ENCODE results near the gene MYLK.

The MYLK gene

GRCh38 chr3:123737168-123737567 is 147.0 kb downstream of the MYLK start:
- Histone ChIP-seq H3K9me3 (ENCODE audit: insufficient read depth, low read depth, low read length) (no peaks in the 10 kb centered on the region), H3K36me3 (ENCODE audit: insufficient read depth, low read length) (no peaks in the 10 kb centered on the region), H3F3A (ENCODE audit: low read depth) (no peaks in the 10 kb centered on the region), H3K4me3 (ENCODE audit: low read length, poor library complexity, severe bottlenecking) (no peak overlapping the region), H3K9me2 (replicated peaks; ENCODE audit: low read depth, low read length) (no peaks in the 10 kb centered on the region), H2AFZ (ENCODE audit: low read length) (no peak overlapping the region), H3K4me2 (ENCODE audit: low read depth, low read length, poor library complexity, severe bottlenecking) (no peak overlapping the region), H4K20me1 (ENCODE audit: insufficient read depth, low read length, poor library complexity, severe bottlenecking) (no peaks in the 10 kb centered on the region), H3K27me3 (ENCODE audit: insufficient read depth, low read length, poor library complexity, severe bottlenecking) (no peaks in the 10 kb centered on the region), H3K4me1 (ENCODE audit: insufficient read depth, low read length, poor library complexity, severe bottlenecking) (peaks cover 5% of the 10 kb centered on the region), H3K9ac (ENCODE audit: low read depth, low read length, poor library complexity, severe bottlenecking) (no peak overlapping the region), H3K79me2 (ENCODE audit: insufficient read depth, low read length) (no peaks in the 10 kb centered on the region)
- TF ChIP-seq EZH2phosphoT487 (IDR thresholded peaks at IDR 0.05; ENCODE audit: borderline replicate concordance), result no peak
- TF ChIP-seq, protein P1, sequence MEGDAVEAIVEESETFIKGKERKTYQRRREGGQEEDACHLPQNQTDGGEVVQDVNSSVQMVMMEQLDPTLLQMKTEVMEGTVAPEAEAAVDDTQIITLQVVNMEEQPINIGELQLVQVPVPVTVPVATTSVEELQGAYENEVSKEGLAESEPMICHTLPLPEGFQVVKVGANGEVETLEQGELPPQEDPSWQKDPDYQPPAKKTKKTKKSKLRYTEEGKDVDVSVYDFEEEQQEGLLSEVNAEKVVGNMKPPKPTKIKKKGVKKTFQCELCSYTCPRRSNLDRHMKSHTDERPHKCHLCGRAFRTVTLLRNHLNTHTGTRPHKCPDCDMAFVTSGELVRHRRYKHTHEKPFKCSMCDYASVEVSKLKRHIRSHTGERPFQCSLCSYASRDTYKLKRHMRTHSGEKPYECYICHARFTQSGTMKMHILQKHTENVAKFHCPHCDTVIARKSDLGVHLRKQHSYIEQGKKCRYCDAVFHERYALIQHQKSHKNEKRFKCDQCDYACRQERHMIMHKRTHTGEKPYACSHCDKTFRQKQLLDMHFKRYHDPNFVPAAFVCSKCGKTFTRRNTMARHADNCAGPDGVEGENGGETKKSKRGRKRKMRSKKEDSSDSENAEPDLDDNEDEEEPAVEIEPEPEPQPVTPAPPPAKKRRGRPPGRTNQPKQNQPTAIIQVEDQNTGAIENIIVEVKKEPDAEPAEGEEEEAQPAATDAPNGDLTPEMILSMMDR (conservative IDR thresholded peaks at IDR 0.05; ENCODE audit: low read length), result no peak

DNA sequence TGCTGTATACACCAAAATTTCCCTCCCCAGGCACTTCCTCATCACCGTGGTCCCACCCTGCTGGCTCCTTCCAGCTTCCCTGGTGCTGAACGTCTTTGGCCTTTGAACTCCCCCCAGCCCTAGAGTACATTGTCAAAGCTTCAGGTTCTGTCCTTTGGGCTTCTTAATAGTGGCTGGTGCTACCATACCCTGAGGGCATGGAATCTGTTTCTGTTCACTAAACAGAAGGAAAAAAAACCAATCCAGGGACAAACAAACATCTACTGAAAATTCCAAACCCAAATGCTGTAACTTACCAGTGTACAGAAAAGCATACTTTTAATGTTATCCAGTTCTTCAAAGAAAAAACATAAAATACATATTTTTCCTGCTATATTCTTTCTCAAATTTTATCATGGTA is 148.7 kb downstream of the MYLK start:
- Histone ChIP-seq H2AFZ (ENCODE audit: low read length) (no peak overlapping the region), H3K36me3 (ENCODE audit: insufficient read depth, low read length) (no peaks in the 10 kb centered on the region), H3K4me1 (ENCODE audit: insufficient read depth, low read length, poor library complexity, severe bottlenecking) (peaks cover 5% of the 10 kb centered on the region), H3F3A (ENCODE audit: low read depth) (no peaks in the 10 kb centered on the region), H3K79me2 (ENCODE audit: insufficient read depth, low read length) (no peaks in the 10 kb centered on the region), H3K4me2 (ENCODE audit: low read depth, low read length, poor library complexity, severe bottlenecking) (no peak overlapping the region), H4K20me1 (ENCODE audit: insufficient read depth, low read length, poor library complexity, severe bottlenecking) (no peaks in the 10 kb centered on the region), H3K9ac (ENCODE audit: low read depth, low read length, poor library complexity, severe bottlenecking) (no peak overlapping the region), H3K27me3 (ENCODE audit: insufficient read depth, low read length, poor library complexity, severe bottlenecking) (no peaks in the 10 kb centered on the region), H3K4me3 (ENCODE audit: low read length, poor library complexity, severe bottlenecking) (no peak overlapping the region), H3K9me3 (ENCODE audit: insufficient read depth, low read depth, low read length) (no peaks in the 10 kb centered on the region), H3K9me2 (replicated peaks; ENCODE audit: low read depth, low read length) (no peaks in the 10 kb centered on the region)
- TF ChIP-seq, protein P1 (conservative IDR thresholded peaks at IDR 0.05; ENCODE audit: low read length), result no peak
- TF ChIP-seq EZH2phosphoT487 (IDR thresholded peaks at IDR 0.05; ENCODE audit: borderline replicate concordance), result no peak

DNA sequence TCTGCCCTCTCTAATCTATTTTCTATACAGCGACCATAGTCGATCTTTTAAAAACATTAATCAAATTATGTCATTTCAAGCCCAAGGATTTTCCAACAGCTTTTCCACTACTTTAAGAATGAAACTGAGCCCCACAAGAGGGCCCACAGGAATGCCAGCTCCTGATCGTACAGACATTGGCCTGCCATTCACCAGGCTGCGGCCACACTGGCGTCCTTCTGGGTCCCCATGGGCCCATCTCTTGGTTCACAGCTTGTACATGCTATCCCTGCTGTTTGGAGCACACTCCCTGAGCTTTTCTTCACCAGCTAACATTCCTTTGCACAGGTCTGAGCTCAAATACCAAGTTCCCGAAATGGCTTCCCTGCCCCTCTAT is 149.6 kb downstream of the MYLK start:
- Histone ChIP-seq H3K9ac (ENCODE audit: low read depth, low read length, poor library complexity, severe bottlenecking) (no peak overlapping the region), H4K20me1 (ENCODE audit: insufficient read depth, low read length, poor library complexity, severe bottlenecking) (no peaks in the 10 kb centered on the region), H3K27me3 (ENCODE audit: insufficient read depth, low read length, poor library complexity, severe bottlenecking) (no peaks in the 10 kb centered on the region), H3K4me3 (ENCODE audit: low read length, poor library complexity, severe bottlenecking) (no peak overlapping the region), H3K9me2 (replicated peaks; ENCODE audit: low read depth, low read length) (no peaks in the 10 kb centered on the region), H3K79me2 (ENCODE audit: insufficient read depth, low read length) (no peaks in the 10 kb centered on the region), H3F3A (ENCODE audit: low read depth) (no peaks in the 10 kb centered on the region), H3K36me3 (ENCODE audit: insufficient read depth, low read length) (no peaks in the 10 kb centered on the region), H3K4me1 (ENCODE audit: insufficient read depth, low read length, poor library complexity, severe bottlenecking) (peaks cover 5% of the 10 kb centered on the region), H3K9me3 (ENCODE audit: insufficient read depth, low read depth, low read length) (no peaks in the 10 kb centered on the region), H2AFZ (ENCODE audit: low read length) (no peak overlapping the region), H3K4me2 (ENCODE audit: low read depth, low read length, poor library complexity, severe bottlenecking) (no peak overlapping the region)
- TF ChIP-seq, protein P1 (conservative IDR thresholded peaks at IDR 0.05; ENCODE audit: low read length), result no peak
- no peak for TF ChIP-seq EZH2phosphoT487 (IDR thresholded peaks at IDR 0.05; ENCODE audit: borderline replicate concordance)

Measured in Loucy (cell line).